AG04450 (cell line): ENCODE measurements around the gene RASAL3. TPM values are rescaled to one million over a fixed set of nuclear protein-coding genes. Genes with fewer than 3 reads are reported as not detected.

ENCODE experiments used
- CTCF ChIA-PET: fragments of 300-600, 350-600 bp; formaldehyde crosslinking; extraction: SDS; loops from one replicate; lab custom pipeline; 2022; ENCODE audit warnings: antibody characterized with exemption, inconsistent platforms; lab: Charles Lee
- POLR2A ChIA-PET: fragments of 350-600 bp; formaldehyde crosslinking; extraction: SDS; loops from one replicate; lab custom pipeline; 2021; ENCODE audit warnings: antibody characterized with exemption, inconsistent platforms; lab: Yijun Ruan, JAX
- DNase-seq: peaks from one replicate; pipeline ENCODE4 v3.0.0-alpha.2; 2011; ENCODE audit warnings: low read depth, low spot score
- H3K27ac ChIP-seq: one replicate; pipeline ENCODE4 v1.5.1; 2012; ENCODE audit warnings: low read depth, low read length, control low read depth
- H3K27me3 ChIP-seq: one replicate; pipeline ENCODE4 v1.6.0; 2012; ENCODE audit warnings: low read length; ENCODE audit not compliant: control insufficient read depth, insufficient read depth
- H3K4me3 ChIP-seq: 2 replicates; pipeline ENCODE4 v1.5.1; 2011; ENCODE audit warnings: mild to moderate bottlenecking, low read depth, low read length, control low read depth
- H3K9me3 ChIP-seq: 2 replicates; pipeline ENCODE4 v1.5.1; 2012; ENCODE audit warnings: low read length; ENCODE audit not compliant: control insufficient read depth, insufficient read depth
- polyA plus RNA-seq: library from polyadenylated mRNA; depleted of rRNA; stranded (reverse); fragments of >200 nt; gene quantifications from 2 replicates; pipeline ENCODE4 v1.2.3, GENCODE V29; 2011
- TF ChIP-seq, protein P1 (sequence below): IDR thresholded peaks from 2 replicates; pipeline ENCODE4 v1.5.1; 2011; ENCODE audit warnings: low read depth, low read length, control low read depth, inconsistent platforms

Gene RASAL3
- polyA plus RNA-seq, 1 experiment: 0.21 TPM

- H3K27me3 ChIP-seq: peaks cover 19% of the 10 kb centered on the region
- POLR2A ChIA-PET: interaction anchor here (0.6 to 0.8 kb wide), 2 partner anchors 14 to 15 kb away, joined by 3 to 4 read pairs; no protein-coding TSS in a partner anchor
- TF ChIP-seq, protein P1, sequence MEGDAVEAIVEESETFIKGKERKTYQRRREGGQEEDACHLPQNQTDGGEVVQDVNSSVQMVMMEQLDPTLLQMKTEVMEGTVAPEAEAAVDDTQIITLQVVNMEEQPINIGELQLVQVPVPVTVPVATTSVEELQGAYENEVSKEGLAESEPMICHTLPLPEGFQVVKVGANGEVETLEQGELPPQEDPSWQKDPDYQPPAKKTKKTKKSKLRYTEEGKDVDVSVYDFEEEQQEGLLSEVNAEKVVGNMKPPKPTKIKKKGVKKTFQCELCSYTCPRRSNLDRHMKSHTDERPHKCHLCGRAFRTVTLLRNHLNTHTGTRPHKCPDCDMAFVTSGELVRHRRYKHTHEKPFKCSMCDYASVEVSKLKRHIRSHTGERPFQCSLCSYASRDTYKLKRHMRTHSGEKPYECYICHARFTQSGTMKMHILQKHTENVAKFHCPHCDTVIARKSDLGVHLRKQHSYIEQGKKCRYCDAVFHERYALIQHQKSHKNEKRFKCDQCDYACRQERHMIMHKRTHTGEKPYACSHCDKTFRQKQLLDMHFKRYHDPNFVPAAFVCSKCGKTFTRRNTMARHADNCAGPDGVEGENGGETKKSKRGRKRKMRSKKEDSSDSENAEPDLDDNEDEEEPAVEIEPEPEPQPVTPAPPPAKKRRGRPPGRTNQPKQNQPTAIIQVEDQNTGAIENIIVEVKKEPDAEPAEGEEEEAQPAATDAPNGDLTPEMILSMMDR: no peak
- H3K9me3 ChIP-seq: peaks cover 7% of the 10 kb centered on the region; the same call in 1 of the 2 replicates
- no peak overlapping the region for H3K27ac ChIP-seq
- H3K4me3 ChIP-seq: no peak overlapping the region
- CTCF ChIA-PET: interaction anchor here (0.7 to 1.4 kb wide), 2 partner anchors 375 to 479 kb away, joined by 5 read pairs; no protein-coding TSS in a partner anchor
- DNase-seq: peak; percentile 32
Observed at GRCh38 chr19:15466851-15467733, 2.7 kb upstream of the RASAL3 start.

DNA sequence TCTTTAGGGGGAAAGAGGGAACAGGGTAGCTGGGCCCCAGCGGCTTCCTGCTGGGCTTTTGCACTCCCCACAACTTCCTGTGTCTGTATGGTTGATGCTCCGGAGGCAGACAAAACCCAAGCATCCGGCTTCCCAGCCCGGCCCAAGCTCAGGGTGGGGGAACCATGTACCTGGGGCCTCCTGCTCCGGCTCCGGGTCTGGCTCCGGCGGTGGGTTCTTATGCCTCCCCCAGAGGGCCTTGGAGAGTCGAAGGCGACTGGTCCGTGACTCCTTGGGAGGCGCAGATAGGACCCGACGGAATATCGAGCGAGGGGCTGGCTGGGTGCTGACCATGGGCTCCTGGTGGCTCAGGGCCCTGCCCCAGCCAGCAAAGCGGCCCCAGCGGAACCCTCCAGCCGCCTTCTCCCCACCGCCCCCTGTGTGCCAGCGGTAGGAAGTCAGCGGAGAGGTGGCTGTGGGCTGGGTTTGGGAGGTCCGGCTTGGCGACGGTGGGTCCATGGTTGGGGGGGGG, 428 bp downstream of the RASAL3 start:
- CTCF ChIA-PET: no interaction called here
- H3K27ac ChIP-seq: no peak overlapping the region
- no peak for DNase-seq
- no peaks in the 10 kb centered on the region; the same call in 1 of the 2 replicates for H3K9me3 ChIP-seq
- TF ChIP-seq, protein P1: no peak
- no peak overlapping the region for H3K4me3 ChIP-seq
- POLR2A ChIA-PET: no interaction called here
- peaks cover 22% of the 10 kb centered on the region for H3K27me3 ChIP-seq

DNA sequence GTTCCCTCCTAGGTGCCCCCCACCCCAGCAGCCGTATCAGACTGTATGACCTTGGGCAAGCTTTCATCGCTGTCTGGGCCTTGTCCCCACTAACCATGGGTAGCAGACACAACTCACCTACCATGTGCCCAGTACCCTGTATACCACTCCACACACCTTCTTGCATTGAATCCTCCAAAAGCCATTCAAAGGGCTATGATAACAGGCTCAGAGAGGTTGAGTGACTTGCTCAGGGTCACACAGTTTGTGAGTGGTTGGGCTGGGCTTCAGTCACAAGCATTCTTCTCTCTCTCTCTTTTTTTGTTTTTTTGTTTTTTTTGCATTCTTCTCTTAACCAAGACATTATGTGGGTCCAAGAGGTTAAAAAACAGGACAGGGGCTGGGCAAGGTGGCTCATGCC, 2.6 kb downstream of the RASAL3 start:
- POLR2A ChIA-PET: no interaction called here
- no peak overlapping the region for H3K4me3 ChIP-seq
- CTCF ChIA-PET: no interaction called here
- no peak for DNase-seq
- peaks cover 35% of the 10 kb centered on the region for H3K27me3 ChIP-seq
- peaks cover 2% of the 10 kb centered on the region; the same call in 1 of the 2 replicates for H3K9me3 ChIP-seq
- TF ChIP-seq, protein P1: no peak
- no peak overlapping the region for H3K27ac ChIP-seq

DNA sequence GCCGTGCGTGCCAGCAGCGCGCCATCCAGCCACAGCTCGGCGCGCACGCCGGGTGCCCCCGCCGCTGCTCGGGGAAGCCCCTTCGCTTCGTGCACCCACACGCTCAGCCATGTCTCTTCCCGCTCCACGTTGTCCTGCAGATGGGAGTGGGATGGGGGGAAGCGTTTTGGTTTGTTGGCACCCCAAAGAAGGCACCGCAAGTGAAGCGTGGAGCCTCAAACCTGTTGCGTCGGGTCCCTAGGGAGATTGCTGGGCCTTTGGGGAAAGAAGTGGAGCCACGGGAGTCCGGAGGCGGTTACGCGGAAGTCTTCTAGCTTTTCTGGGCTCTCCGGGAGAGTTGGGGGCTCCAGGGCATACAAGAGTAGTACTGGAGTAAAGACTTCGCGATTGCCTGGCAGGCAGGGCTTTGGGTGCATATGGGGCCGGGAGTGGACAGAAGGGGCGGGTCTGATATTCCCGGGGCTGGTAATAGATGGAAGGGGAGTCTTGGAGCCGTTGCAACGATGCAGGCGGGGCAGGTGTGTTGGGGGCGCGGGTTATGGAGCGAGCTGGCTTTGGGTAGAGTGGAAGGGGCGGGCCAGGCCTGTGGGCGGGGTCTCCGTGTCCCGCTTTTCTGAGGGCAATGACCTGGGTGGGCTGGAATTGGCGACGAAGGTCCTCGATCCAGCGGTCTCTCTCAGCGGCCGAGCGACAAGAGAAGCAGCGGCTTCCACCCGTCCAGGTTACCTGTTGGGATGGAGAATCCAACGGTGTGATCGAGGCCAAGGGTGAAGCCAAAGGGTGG, 6.5 kb downstream of the RASAL3 start:
- no peak for DNase-seq
- H3K9me3 ChIP-seq: peaks cover 4% of the 10 kb centered on the region; the same call in 1 of the 2 replicates
- peaks cover 42% of the 10 kb centered on the region for H3K27me3 ChIP-seq
- POLR2A ChIA-PET: no interaction called here
- H3K27ac ChIP-seq: no peak overlapping the region
- TF ChIP-seq, protein P1: no peak
- no peak overlapping the region for H3K4me3 ChIP-seq
- CTCF ChIA-PET: no interaction called here
